Prostate gland (tissue), 2 donors: ENCODE measurements around the gene MTARC2. TPM values are rescaled to one million over a fixed set of nuclear protein-coding genes. Genes with fewer than 3 reads are reported as not detected.
A peak's percentile ranks its signal among the peaks of the same experiment; 100 is the strongest.

ENCODE experiments used
- DNase-seq: peaks from one replicate; pipeline ENCODE4 v3.0.0-alpha.2; 2019; ENCODE audit warnings: low spot score
- H3K27ac ChIP-seq, 2 donors: fragments of 200-600 bp; sonication (generic); 2 replicates each; pipeline ENCODE4 v1.5.1; 2017 to 2019
- H3K27me3 ChIP-seq: fragments of 200-600 bp; sonication (generic); replicated peaks from 2 replicates; pipeline ENCODE4 v1.5.1; 2019; ENCODE audit not compliant: insufficient read depth
- H3K36me3 ChIP-seq, 2 donors: fragments of 200-600 bp; sonication (generic); 1 replicate in 1 of 2; 2 replicates in 1 of 2; pipeline versions ENCODE4 v1.5.1 to v1.8.1; 2017 to 2019
- H3K4me1 ChIP-seq: fragments of 200-600 bp; sonication (generic); replicated peaks from 2 replicates; pipeline ENCODE4 v1.5.1; 2019
- H3K4me3 ChIP-seq, 2 donors: fragments of 200-600 bp; sonication (generic); 2 replicates each; pipeline ENCODE4 v1.5.1; 2017 to 2019
- H3K9me3 ChIP-seq: fragments of 200-600 bp; sonication (generic); 2 replicates; pipeline ENCODE4 v1.5.1; 2017
- POLR2A ChIP-seq: fragments of 450-650 bp; IDR thresholded peaks from one replicate; pipeline ENCODE4 v1.6.1; 2016; ENCODE audit warnings: antibody characterized with exemption, mild to moderate bottlenecking
- POLR2AphosphoS5 ChIP-seq: sonication (generic); formaldehyde crosslinking; IDR thresholded peaks from one replicate; pipeline ENCODE4 v1.6.1; 2017; ENCODE audit warnings: antibody characterized with exemption
- WGBS: methylation state at CpG from one replicate; pipeline ENCODE4 v1.1.5; 2018; 5-methylcytosine and 5-hydroxymethylcytosine counted together
- intact Hi-C: fragments of 100-400 bp; cut with DNase I; formaldehyde crosslinking; loops from one replicate; pipeline ENCODE4 v1.14.2; 2022
- total RNA-seq, 2 donors: library from RNA; depleted of rRNA; stranded (reverse); fragments of >200 nt; gene quantifications; one replicate each; pipeline ENCODE4 v1.1.0, GENCODE V29; 2016
- TF ChIP-seq, protein P1 (sequence below), 4 experiments: fragments of 200-600 bp in 2 of 4; fragments of 450-650 bp in 2 of 4; sonication (generic) in 2 of 4; IDR thresholded peaks; 1 replicate in 3 of 4; 2 replicates in 1 of 4; pipeline ENCODE4 v1.5.1; 2016 to 2019; ENCODE audit warnings: antibody characterized with exemption in 4 of 4, mild to moderate bottlenecking in 2 of 4, moderate library complexity in 2 of 4

The MTARC2 gene
- total RNA-seq, 2 donors from 2014 or later: 22.2 to 44.4 TPM

- DNase-seq: no peak
- H3K27ac ChIP-seq: no peak overlapping the region
- H3K36me3 ChIP-seq: no peaks in the 10 kb centered on the region
- H3K4me3 ChIP-seq: no peak overlapping the region
- no peaks in the 10 kb centered on the region for H3K27me3 ChIP-seq
- TF ChIP-seq POLR2AphosphoS5 (no peak), POLR2A (no peak)
- TF ChIP-seq, protein P1, sequence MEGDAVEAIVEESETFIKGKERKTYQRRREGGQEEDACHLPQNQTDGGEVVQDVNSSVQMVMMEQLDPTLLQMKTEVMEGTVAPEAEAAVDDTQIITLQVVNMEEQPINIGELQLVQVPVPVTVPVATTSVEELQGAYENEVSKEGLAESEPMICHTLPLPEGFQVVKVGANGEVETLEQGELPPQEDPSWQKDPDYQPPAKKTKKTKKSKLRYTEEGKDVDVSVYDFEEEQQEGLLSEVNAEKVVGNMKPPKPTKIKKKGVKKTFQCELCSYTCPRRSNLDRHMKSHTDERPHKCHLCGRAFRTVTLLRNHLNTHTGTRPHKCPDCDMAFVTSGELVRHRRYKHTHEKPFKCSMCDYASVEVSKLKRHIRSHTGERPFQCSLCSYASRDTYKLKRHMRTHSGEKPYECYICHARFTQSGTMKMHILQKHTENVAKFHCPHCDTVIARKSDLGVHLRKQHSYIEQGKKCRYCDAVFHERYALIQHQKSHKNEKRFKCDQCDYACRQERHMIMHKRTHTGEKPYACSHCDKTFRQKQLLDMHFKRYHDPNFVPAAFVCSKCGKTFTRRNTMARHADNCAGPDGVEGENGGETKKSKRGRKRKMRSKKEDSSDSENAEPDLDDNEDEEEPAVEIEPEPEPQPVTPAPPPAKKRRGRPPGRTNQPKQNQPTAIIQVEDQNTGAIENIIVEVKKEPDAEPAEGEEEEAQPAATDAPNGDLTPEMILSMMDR (IDR thresholded peaks at IDR 0.05): no peak
- peaks cover 18% of the 10 kb centered on the region for H3K4me1 ChIP-seq
- H3K9me3 ChIP-seq: no peaks in the 10 kb centered on the region
- intact Hi-C loops: no loop called here
- WGBS: 76% methylated on average over 2 of the region's 2 CpGs
These were observed 41.5 kb downstream of the MTARC2 start for GRCh38 chr1:220789532-220790147.

GRCh38 chr1:220791285-220791684 is 43.2 kb downstream of the MTARC2 start:
- H3K36me3 ChIP-seq: no peaks in the 10 kb centered on the region
- no peak for DNase-seq
- H3K4me3 ChIP-seq: no peak overlapping the region
- TF ChIP-seq, protein P1 (IDR thresholded peaks at IDR 0.05): no peak
- TF ChIP-seq POLR2AphosphoS5 (no peak), POLR2A (no peak)
- WGBS: 56% methylated on average over 6 of the region's 6 CpGs
- H3K9me3 ChIP-seq: no peaks in the 10 kb centered on the region
- H3K4me1 ChIP-seq: peaks cover 3% of the 10 kb centered on the region
- peak overlapping the region in 1 of 2 donors; percentile 19 for H3K27ac ChIP-seq
- intact Hi-C loops: no loop called here
- H3K27me3 ChIP-seq: no peaks in the 10 kb centered on the region

DNA sequence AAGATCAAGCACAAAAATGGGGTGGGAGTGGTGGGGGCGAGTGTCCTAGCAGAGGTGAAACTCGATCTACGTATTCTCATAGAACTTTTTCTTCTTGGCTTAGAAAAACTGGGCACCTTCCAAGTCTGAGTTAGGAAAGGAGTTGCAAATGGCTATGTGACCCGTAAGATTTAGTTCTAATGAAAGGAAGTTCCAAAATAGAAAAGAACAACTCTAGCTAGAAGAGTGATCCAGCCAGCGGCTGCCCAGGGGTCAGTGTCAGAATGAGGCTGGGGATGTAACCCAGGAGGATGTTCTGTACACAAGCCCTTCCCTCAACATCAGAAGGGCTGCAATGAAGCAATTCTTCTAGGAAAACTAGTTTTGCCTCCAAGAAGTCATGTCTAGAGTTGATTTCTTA is 43.8 kb downstream of the MTARC2 start:
- H3K4me3 ChIP-seq: no peak overlapping the region
- H3K9me3 ChIP-seq: no peaks in the 10 kb centered on the region
- intact Hi-C loops: no loop called here
- H3K36me3 ChIP-seq: no peaks in the 10 kb centered on the region
- TF ChIP-seq POLR2AphosphoS5 (peak; percentile 25), POLR2A (no peak)
- TF ChIP-seq, protein P1 (IDR thresholded peaks at IDR 0.05): no peak
- DNase-seq: no peak
- no peaks in the 10 kb centered on the region for H3K27me3 ChIP-seq
- 27% methylated on average over 5 of the region's 5 CpGs for WGBS
- peak overlapping the region in 1 of 2 donors; percentile 19 for H3K27ac ChIP-seq
- peaks cover 3% of the 10 kb centered on the region for H3K4me1 ChIP-seq

GRCh38 chr1:220796530-220796929 is 48.4 kb downstream of the MTARC2 start:
- TF ChIP-seq POLR2AphosphoS5: no peak
- TF ChIP-seq, protein P1 (IDR thresholded peaks at IDR 0.05): no peak
- no peak for TF ChIP-seq POLR2A
- no peaks in the 10 kb centered on the region for H3K27me3 ChIP-seq
- H3K9me3 ChIP-seq: no peaks in the 10 kb centered on the region
- no peak for DNase-seq
- no peak overlapping the region for H3K27ac ChIP-seq
- no peaks in the 10 kb centered on the region for H3K36me3 ChIP-seq
- peaks cover 2% of the 10 kb centered on the region for H3K4me1 ChIP-seq
- WGBS: 91% methylated on average over 10 of the region's 10 CpGs
- H3K4me3 ChIP-seq: no peak overlapping the region
- intact Hi-C loops: no loop called here

DNA sequence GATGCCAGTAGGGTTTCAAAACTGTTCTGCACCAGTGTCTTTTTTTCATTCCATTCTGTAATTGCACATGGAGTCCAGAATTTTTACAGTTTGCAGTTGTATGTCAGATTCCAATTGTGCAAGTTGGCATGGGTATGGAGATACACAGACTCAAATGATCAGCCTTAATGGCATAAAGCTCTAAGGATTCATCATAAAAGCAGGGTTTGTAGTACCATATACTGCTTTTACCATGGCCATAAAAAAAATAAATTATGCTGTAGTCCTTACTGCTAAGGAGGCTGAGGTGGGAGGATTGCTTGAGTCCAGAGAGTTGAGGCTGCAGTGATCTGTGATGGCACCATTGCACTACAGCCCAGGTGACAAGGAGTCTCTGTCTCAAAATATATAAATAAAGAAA is 48.9 kb downstream of the MTARC2 start:
- DNase-seq: no peak
- Histone ChIP-seq H3K9me3 (no peaks in the 10 kb centered on the region), H3K4me3 (no peak overlapping the region), H3K27me3 (no peaks in the 10 kb centered on the region), H3K36me3 (no peaks in the 10 kb centered on the region), H3K27ac (no peak overlapping the region), H3K4me1 (no peaks in the 10 kb centered on the region)
- TF ChIP-seq POLR2AphosphoS5 (no peak), POLR2A (no peak)
- TF ChIP-seq, protein P1 (IDR thresholded peaks at IDR 0.05): no peak
- intact Hi-C loops: no loop called here
